Activated CD8-positive, alpha-beta memory T cell treated with anti-CD3 and anti-CD28 coated beads, Interleukin-2, amount 50 U/mL, for 48 hours (primary cell): ENCODE results near the gene SGO2.
A peak's percentile ranks its signal among the peaks of the same experiment; 100 is the strongest.

Source experiments
- DNase-seq: peaks from one replicate; pipeline ENCODE4 v3.0.0-alpha.2; 2020

Gene SGO2

GRCh38 chr2:200525882-200526651, at the start of gene SGO2:
Gene SGO2, plus strand, starts transcription at chr2:200526207. Its CDS starts 6,769 bp downstream, at chr2:200532976.
- DNase-seq = peak; percentile 95

- no peak for DNase-seq
Measured at GRCh38 chr2:200476836-200477235, 49.2 kb upstream of the SGO2 start.

- DNase-seq = no peak
Measured at GRCh38 chr2:200477667-200478131, 48.3 kb upstream of the SGO2 start.

GRCh38 chr2:200479692-200480265, 46.2 kb upstream of the SGO2 start:
- DNase-seq = no peak

- DNase-seq = no peak
Measured at GRCh38 chr2:200482194-200482593, 43.8 kb upstream of the SGO2 start.

GRCh38 chr2:200483729-200484198, 42.2 kb upstream of the SGO2 start:
- no peak for DNase-seq

GRCh38 chr2:200484934-200485333, 41.1 kb upstream of the SGO2 start:
- DNase-seq = no peak

- DNase-seq = no peak
Measured at GRCh38 chr2:200486529-200486928, 39.5 kb upstream of the SGO2 start.

GRCh38 chr2:200488169-200488568, 37.8 kb upstream of the SGO2 start:
- DNase-seq = no peak

GRCh38 chr2:200490001-200490400, 36.0 kb upstream of the SGO2 start:
- DNase-seq = no peak

GRCh38 chr2:200492656-200493055, 33.4 kb upstream of the SGO2 start:
- DNase-seq = no peak

GRCh38 chr2:200494048-200494447, 32.0 kb upstream of the SGO2 start:
- DNase-seq = no peak

GRCh38 chr2:200496696-200497095, 29.3 kb upstream of the SGO2 start:
- no peak for DNase-seq

GRCh38 chr2:200498402-200499162, 27.4 kb upstream of the SGO2 start:
- no peak for DNase-seq

- no peak for DNase-seq
Measured at GRCh38 chr2:200502196-200502595, 23.8 kb upstream of the SGO2 start.

GRCh38 chr2:200506679-200507078, 19.3 kb upstream of the SGO2 start:
- DNase-seq = no peak

- no peak for DNase-seq
Measured at GRCh38 chr2:200507179-200507578, 18.8 kb upstream of the SGO2 start.

- peak; percentile 55 for DNase-seq
Measured at GRCh38 chr2:200509235-200509611, 16.8 kb upstream of the SGO2 start.

GRCh38 chr2:200509612-200510433, 16.2 kb upstream of the SGO2 start, which contains the start of gene KCTD18:
Gene KCTD18, minus strand, starts transcription at chr2:200510068. Its CDS starts 3,052 bp downstream, at chr2:200507016.
- peak; percentile 97 for DNase-seq

GRCh38 chr2:200515155-200515554, 10.9 kb upstream of the SGO2 start:
- no peak for DNase-seq

- no peak for DNase-seq
Measured at GRCh38 chr2:200523158-200523557, 2.8 kb upstream of the SGO2 start.

- DNase-seq = no peak
Measured at GRCh38 chr2:200523604-200524003, 2.4 kb upstream of the SGO2 start.

GRCh38 chr2:200525066-200525465, 941 bp upstream of the SGO2 start:
- no peak for DNase-seq
